Measurements from ENCODE around the gene SDHC. TPM values are rescaled to one million over a fixed set of nuclear protein-coding genes. Genes with fewer than 3 reads are reported as not detected.
A peak's percentile ranks its signal among the peaks of the same experiment; 100 is the strongest.
"Not testable (repeated sequence)": the region's sequence is repeated elsewhere in the genome, so short reads cannot be mapped to it uniquely, and the experiment has no call there.

The SDHC gene
- total RNA-seq, 2 experiments from 2014 or later, result 144 to 173 TPM

GRCh38 chr1:161397038-161397437 is 82.9 kb downstream of the SDHC start:
- not testable (repeated sequence) for DNase-seq; ATAC-seq; H3K36me3 Mint-ChIP-seq; H3K4me3 Mint-ChIP-seq; H3K27ac Mint-ChIP-seq; H3K9me3 Mint-ChIP-seq (ENCODE audit: low read depth); H3K27me3 Mint-ChIP-seq
- CTCF ChIA-PET, result interaction anchor here (2.0 kb wide), 1 partner anchor 43 kb away, joined by 8 read pairs; no protein-coding TSS in a partner anchor
- H3K4me1 Mint-ChIP-seq, result peaks cover 29% of the 10 kb centered on the region

- Mint-ChIP-seq H3K27me3 (no peaks in the 10 kb centered on the region), H3K4me1 (peaks cover 33% of the 10 kb centered on the region), H3K9me3 (ENCODE audit: low read depth) (no peaks in the 10 kb centered on the region), H3K36me3 (peaks cover 7% of the 10 kb centered on the region), H3K27ac (peak overlapping the region; percentile 100), H3K4me3 (peak overlapping the region; percentile 92)
- ATAC-seq (peak; percentile 49), DNase-seq (no peak)
- CTCF ChIA-PET, result interaction anchor here (0.7 to 2.0 kb wide), 2 partner anchors 41 to 189 kb away, joined by 3 to 8 read pairs; no protein-coding TSS in a partner anchor
Observed at GRCh38 chr1:161398900-161399256, 84.7 kb downstream of the SDHC start.

- DNase-seq (peak; percentile 95), ATAC-seq (peak; percentile 84)
- peaks cover 37% of the 10 kb centered on the region for H3K4me1 Mint-ChIP-seq
- CTCF ChIA-PET, result interaction anchor here (0.7 to 1.7 kb wide), 9 partner anchors 9 to 174 kb away, joined by 3 to 16 read pairs (median 6); partner anchors contain the start of gene TOMM40L
- peak overlapping the region; percentile 92 for H3K4me3 Mint-ChIP-seq
- peak overlapping the region; percentile 100 for H3K27ac Mint-ChIP-seq
- H3K36me3 Mint-ChIP-seq, result peaks cover 7% of the 10 kb centered on the region
- H3K27me3 Mint-ChIP-seq, result no peaks in the 10 kb centered on the region
- H3K9me3 Mint-ChIP-seq (ENCODE audit: low read depth), result no peaks in the 10 kb centered on the region
Observed at GRCh38 chr1:161399257-161399998, 85.2 kb downstream of the SDHC start.

GRCh38 chr1:161402446-161402845 is 88.3 kb downstream of the SDHC start:
- Mint-ChIP-seq H3K4me3 (no peak overlapping the region), H3K36me3 (peaks cover 9% of the 10 kb centered on the region), H3K27ac (no peak overlapping the region), H3K27me3 (no peaks in the 10 kb centered on the region), H3K4me1 (peaks cover 39% of the 10 kb centered on the region), H3K9me3 (ENCODE audit: low read depth) (no peaks in the 10 kb centered on the region)
- ATAC-seq (no peak), DNase-seq (no peak)
- CTCF ChIA-PET, result interaction anchor here (0.6 to 2.5 kb wide), 3 partner anchors 20 to 285 kb away, joined by 3 to 8 read pairs (median 4); no protein-coding TSS in a partner anchor

GRCh38 chr1:161404051-161404597 is 89.9 kb downstream of the SDHC start:
- Mint-ChIP-seq H3K9me3 (ENCODE audit: low read depth) (no peaks in the 10 kb centered on the region), H3K4me1 (peaks cover 34% of the 10 kb centered on the region), H3K36me3 (peaks cover 9% of the 10 kb centered on the region), H3K4me3 (peak overlapping the region; percentile 10), H3K27ac (no peak overlapping the region), H3K27me3 (no peaks in the 10 kb centered on the region)
- CTCF ChIA-PET, result interaction anchor here (1.1 kb wide), 1 partner anchor 178 kb away, joined by 3 read pairs; the partner anchor contains the start of gene TOMM40L
- ATAC-seq (no peak), DNase-seq (peak; percentile 36)

- not testable (repeated sequence) for H3K36me3 Mint-ChIP-seq; DNase-seq; ATAC-seq; H3K27me3 Mint-ChIP-seq; H3K4me3 Mint-ChIP-seq; H3K27ac Mint-ChIP-seq; H3K9me3 Mint-ChIP-seq (ENCODE audit: low read depth)
- CTCF ChIA-PET, result interaction anchor here (1.0 kb wide), 1 partner anchor 34 kb away, joined by 3 read pairs; no protein-coding TSS in a partner anchor
- H3K4me1 Mint-ChIP-seq, result peaks cover 44% of the 10 kb centered on the region
Observed at GRCh38 chr1:161406551-161406950, 92.4 kb downstream of the SDHC start.

- Mint-ChIP-seq H3K27ac (no peak overlapping the region), H3K36me3 (peaks cover 5% of the 10 kb centered on the region), H3K4me3 (no peak overlapping the region), H3K9me3 (ENCODE audit: low read depth) (no peaks in the 10 kb centered on the region), H3K27me3 (no peaks in the 10 kb centered on the region), H3K4me1 (peaks cover 39% of the 10 kb centered on the region)
- DNase-seq (no peak), ATAC-seq (no peak)
- CTCF ChIA-PET, result interaction anchor here (0.6 kb wide), 1 partner anchor 49 kb away, joined by 4 read pairs; no protein-coding TSS in a partner anchor
Observed at GRCh38 chr1:161407451-161407985, 93.3 kb downstream of the SDHC start.

- H3K4me3 Mint-ChIP-seq, result no peak overlapping the region
- DNase-seq (peak; percentile 33), ATAC-seq (no peak)
- H3K27ac Mint-ChIP-seq, result no peak overlapping the region
- no peaks in the 10 kb centered on the region for H3K27me3 Mint-ChIP-seq
- CTCF ChIA-PET, result interaction anchor here (0.6 to 1.6 kb wide), 3 partner anchors 8 to 50 kb away, joined by 3 to 7 read pairs (median 4); no protein-coding TSS in a partner anchor
- peaks cover 35% of the 10 kb centered on the region for H3K4me1 Mint-ChIP-seq
- H3K9me3 Mint-ChIP-seq (ENCODE audit: low read depth), result no peaks in the 10 kb centered on the region
- peaks cover 5% of the 10 kb centered on the region for H3K36me3 Mint-ChIP-seq
Observed at GRCh38 chr1:161408429-161409052, 94.4 kb downstream of the SDHC start.

GRCh38 chr1:161409848-161410635 is 95.9 kb downstream of the SDHC start:
- CTCF ChIA-PET, result interaction anchor here (1.9 to 2.0 kb wide), 2 partner anchors 10 to 30 kb away, joined by 5 to 6 read pairs; no protein-coding TSS in a partner anchor
- ATAC-seq (peak; percentile 83), DNase-seq (peak; percentile 59)
- H3K27me3 Mint-ChIP-seq; H3K36me3 Mint-ChIP-seq; H3K9me3 Mint-ChIP-seq (ENCODE audit: low read depth): not testable (repeated sequence)
- peak overlapping the region; percentile 87 for H3K27ac Mint-ChIP-seq
- H3K4me3 Mint-ChIP-seq, result peak overlapping the region; percentile 64
- peaks cover 24% of the 10 kb centered on the region for H3K4me1 Mint-ChIP-seq

- not testable (repeated sequence) for H3K4me3 Mint-ChIP-seq
- peak overlapping the region; percentile 87 for H3K27ac Mint-ChIP-seq
Observed at GRCh38 chr1:161410636-161410970, 96.4 kb downstream of the SDHC start.

More at GRCh38 chr1:161410636-161410970, 96.4 kb downstream of the SDHC start:
- not testable (repeated sequence) for H3K36me3 Mint-ChIP-seq; H3K9me3 Mint-ChIP-seq (ENCODE audit: low read depth); DNase-seq; H3K27me3 Mint-ChIP-seq; ATAC-seq
- peaks cover 24% of the 10 kb centered on the region for H3K4me1 Mint-ChIP-seq
- CTCF ChIA-PET, result interaction anchor here (1.9 to 2.0 kb wide), 2 partner anchors 10 to 29 kb away, joined by 5 to 6 read pairs; no protein-coding TSS in a partner anchor

All from activated CD8-positive, alpha-beta memory T cell treated with anti-CD3 and anti-CD28 coated beads, Interleukin-2, amount 10 ng/mL, durations not matched to agents 7 days and 5 days (primary cell).